Activated CD8-positive, alpha-beta memory T cell treated with anti-CD3 and anti-CD28 coated beads, Interleukin-2, amount 50 U/mL, for 1 hour (primary cell): ENCODE measurements around the gene PLA2G4B.

Source experiments
- DNase-seq: peaks from one replicate; pipeline ENCODE4 v3.0.0-alpha.2; 2020; ENCODE audit errors: extremely low read depth

Gene PLA2G4B

GRCh38 chr15:41871175-41871905, 32.7 kb downstream of the PLA2G4B start:
- no peak for DNase-seq

DNA sequence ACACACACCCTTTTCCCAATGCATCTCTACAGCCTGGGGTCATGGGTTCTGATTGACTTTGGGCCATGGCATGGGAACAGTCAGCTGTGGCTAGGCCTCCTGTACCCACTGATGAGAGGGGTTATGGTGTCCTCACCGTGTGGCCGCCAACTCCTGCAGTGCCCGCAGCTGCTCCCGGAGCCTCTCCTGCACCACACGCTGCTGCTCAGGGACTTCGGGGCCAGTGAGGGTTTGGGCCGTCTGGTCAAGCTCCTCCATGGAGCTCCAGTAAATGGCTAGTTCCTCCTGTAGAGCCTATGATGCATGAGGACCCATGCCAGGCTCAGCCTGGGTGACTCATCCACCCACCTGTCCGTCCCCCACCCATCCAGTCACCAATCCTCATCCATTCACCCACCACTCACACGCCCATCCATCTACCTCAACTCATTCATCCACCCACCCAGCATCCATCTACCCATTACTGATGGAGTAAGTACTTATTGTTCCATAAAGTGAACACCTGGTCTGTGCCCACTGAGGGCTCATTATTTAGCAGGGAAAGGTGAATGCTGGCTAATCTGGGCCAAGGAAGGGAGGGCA, 33.6 kb downstream of the PLA2G4B start:
- no peak for DNase-seq

- DNase-seq: no peak
Measured at GRCh38 chr15:41873711-41874110, 35.1 kb downstream of the PLA2G4B start.

- no peak for DNase-seq
Measured at GRCh38 chr15:41874736-41875135, 36.1 kb downstream of the PLA2G4B start.

- DNase-seq: no peak
Measured at GRCh38 chr15:41876007-41876406, 37.4 kb downstream of the PLA2G4B start.

DNA sequence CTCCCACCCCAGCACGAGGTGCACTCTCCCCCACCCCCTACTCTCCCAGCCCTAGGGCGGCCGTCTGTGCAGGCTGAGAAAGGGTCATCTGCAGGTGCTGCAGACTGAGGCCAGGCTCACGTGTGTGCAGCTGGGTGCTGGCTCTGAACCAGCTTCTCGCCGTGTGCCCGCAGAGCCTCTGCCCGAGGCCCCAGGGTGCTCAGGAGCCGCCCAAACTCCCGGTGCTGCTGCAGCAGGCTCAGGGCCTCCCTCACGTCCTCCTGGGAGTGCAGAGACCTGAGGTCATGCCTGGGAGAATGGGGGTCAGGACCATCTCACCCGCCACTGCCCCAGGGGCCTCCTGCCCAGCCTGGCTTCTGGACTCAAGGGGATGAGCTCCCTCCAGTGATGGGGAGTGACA, 38.0 kb downstream of the PLA2G4B start:
- no peak for DNase-seq

DNA sequence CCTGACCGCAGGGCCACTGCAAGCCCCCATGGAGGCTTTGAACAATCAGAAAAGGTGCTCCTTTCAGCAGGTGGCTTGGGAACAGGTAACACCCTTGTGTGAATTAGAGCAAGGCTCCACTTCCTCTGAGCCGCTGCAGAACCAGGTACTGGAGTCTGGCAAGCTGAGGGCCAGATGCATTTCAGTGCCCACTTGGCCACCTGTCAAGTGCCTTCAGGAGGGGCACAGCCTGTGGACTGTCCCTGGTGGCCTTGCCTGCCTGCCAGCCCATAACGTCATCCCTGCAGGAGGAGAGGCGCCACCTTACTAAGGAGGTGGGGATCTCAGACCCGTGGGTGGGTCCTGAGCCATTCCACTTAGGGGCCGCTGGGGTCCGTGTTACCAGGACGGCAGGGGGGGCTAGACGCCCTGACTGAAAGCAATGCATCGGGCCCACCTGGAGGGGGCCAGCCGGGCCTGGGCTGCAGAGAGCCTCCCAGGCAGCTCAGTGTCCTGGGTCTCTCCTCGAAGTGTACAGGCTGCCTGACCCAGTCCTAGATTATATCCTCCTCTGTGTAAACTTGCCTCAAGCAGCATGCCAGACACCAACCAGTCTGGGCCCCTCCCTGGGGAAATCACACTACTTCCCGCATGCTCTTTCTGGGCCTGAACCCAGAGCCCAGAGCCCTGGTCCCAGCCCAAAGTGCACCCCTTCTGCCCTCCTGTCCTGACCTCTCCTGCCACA, 39.1 kb downstream of the PLA2G4B start:
- DNase-seq: no peak

DNA sequence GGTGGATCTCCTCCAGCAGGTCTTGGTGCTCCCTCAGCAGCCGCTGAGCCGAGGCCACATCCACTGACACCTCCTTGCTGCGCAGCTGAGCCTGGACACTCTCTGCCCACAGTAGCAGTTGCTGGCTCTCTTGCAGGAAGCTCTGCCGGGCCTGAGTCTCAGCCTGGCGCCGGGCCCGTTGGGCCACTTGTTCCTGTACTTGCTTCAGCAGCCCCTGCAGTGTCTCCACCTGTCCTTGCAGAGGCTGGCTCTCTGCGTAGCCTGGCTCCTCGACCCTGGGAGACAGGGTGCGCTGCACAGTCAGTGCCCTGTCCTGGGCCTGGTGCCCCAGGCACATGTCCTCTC, 39.7 kb downstream of the PLA2G4B start:
- no peak for DNase-seq

DNA sequence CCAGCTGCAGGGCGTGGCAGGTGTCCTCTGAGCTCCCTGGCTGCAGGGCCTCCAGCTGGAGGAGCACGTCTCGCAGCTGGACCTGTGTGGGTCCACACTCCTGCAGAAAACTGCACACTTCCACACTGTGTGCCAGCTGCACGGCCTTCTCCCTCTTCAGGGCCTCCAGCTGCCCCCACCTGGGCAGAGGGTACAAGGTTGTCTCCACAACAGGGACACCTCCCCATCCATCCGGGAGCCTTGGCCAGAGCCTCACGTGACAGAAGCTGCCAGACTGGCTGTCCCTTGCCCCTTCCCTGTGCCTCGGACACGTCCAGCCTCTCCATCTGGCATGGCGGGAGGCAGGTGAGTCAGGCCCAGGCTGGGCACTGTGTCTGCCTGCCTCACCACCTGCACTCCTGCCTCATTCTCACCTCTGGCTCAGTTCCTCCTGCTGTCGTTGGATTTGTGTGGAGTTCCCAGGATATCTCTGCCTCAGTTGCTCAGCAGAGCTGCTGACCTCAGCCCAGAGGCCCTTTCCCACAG, 40.7 kb downstream of the PLA2G4B start:
- DNase-seq: no peak

DNA sequence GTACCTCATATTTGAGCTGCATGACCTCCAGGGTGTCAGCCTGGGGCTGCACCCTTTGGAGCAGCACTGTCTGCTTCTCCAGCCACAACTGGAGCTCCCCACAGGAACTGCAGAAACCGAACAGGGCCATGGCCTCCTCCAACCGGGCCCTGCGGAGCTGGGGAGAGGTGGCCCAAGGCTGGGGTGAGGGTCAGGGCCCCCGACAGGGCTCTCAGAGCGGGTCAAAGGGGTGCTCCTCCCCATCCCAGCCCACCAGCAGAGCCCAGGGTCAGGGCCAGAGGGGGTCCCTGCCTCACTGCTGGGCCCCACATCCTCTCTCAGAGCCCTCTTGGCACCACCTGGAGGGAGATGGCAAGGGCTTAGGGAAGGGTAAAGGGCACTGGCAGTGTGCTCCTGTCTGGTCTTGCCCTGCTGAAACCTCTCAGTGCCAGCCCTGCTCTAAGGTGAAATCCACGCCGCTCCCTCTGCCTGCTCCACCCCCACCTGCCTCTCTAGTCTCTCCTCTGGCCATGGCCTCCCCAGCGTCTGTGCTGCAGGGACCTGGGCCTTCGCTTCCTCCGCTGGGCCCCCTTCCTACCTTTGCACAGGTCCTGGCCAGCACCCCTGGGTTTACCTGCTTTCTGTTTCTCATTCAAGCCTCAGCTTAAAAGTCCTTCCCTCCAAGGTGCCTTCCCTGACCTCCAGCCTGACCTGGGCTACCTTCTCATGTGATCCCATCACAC, 41.7 kb downstream of the PLA2G4B start:
- no peak for DNase-seq

DNA sequence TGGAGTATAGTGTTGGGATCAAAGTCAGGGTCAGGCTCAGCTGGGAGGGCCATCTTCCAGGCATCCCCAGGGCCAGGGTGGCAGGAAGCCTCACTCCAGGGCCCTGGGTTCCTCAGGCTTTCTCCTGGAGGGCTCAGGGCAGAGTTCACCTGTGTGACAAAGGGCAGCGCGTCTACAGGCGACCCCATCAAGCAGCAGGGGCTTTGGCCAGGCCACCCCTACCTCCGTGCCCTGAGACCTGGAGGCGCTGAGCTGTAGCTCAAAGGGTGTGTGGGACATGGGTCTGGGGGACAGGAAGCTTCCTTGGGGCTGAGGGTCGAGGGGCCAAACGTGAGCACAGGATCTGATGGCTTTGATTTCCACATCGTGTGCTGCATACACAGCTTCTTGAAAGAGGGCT, 42.4 kb downstream of the PLA2G4B start:
- no peak for DNase-seq

- no peak for DNase-seq
Measured at GRCh38 chr15:41881550-41881919, 42.9 kb downstream of the PLA2G4B start.

DNA sequence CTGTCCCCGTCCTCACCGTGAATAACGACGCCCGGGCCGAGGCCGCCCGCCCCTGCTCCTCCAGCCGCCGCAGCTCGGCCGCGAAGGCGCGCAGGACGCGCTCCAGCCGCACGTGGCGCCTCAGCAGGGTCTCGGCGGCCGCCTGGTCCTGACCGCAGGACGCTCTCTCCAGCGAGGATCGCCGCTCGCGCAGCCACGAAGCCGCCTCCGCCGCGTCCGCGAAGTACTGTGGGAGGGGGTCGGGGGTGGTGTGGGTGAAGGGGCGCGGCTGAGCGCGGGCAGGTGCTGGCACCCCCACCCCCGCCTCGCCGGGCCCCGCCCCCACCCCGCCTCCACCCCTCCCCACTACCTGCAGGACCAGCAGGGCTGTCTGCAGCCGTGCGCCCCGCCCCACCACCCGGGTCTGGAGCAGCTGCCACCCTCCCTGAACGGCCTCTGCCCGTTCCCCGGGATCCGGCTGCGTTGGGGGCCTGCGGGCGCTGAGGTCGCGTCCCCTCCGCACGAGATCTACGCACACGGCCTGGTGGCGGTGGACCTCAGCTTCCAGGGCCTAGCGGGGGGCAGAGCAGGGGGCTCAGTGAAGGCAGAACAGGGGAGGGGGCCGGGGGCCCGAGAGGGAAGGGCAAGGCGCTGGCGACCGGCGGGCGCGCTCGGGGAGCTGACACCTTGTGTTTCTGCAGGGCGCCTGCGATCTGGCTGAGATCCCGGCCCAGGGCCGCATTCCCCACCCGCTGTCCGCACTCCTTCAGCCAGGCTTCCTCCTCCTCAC, 43.5 kb downstream of the PLA2G4B start:
- no peak for DNase-seq

GRCh38 chr15:41882689-41883483, 44.2 kb downstream of the PLA2G4B start:
- DNase-seq: no peak

DNA sequence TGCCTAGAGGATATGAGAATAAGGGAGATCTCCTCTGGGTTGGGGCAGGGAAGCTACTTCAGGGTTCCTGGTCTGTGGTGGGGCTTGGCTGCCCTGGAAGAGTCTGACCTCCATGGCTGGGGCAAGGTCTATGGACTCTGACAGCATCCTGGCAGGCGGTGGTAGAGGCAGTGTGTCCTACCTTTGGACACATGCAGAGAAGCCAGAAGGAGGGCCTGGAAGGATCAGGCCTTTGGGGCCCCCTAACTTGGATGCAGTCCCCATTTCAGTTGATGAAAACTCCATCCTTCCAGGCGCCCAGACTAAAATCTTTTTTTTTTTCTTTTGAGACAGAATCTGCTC, 44.8 kb downstream of the PLA2G4B start:
- DNase-seq: no peak

DNA sequence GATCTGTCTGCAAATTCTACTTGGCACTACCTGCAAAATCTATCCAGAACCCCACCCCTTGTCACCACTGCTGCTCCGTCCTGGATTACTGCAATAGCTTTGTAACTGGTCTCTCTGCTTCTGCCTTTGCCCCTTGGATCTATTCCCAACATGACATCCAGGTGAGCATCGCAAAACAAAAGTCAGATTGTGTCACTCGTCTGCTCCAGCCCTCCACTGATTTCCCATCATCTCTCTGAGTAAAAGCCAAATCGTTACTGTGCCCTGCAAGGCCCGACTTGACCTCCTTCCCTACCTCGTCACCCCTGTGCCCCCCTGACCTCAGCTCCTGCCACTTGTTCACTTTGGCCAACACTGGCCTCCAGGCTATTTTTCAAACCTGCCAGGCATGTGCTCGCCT, 45.8 kb downstream of the PLA2G4B start:
- no peak for DNase-seq

- DNase-seq: no peak
Measured at GRCh38 chr15:41885321-41885720, 46.7 kb downstream of the PLA2G4B start.

DNA sequence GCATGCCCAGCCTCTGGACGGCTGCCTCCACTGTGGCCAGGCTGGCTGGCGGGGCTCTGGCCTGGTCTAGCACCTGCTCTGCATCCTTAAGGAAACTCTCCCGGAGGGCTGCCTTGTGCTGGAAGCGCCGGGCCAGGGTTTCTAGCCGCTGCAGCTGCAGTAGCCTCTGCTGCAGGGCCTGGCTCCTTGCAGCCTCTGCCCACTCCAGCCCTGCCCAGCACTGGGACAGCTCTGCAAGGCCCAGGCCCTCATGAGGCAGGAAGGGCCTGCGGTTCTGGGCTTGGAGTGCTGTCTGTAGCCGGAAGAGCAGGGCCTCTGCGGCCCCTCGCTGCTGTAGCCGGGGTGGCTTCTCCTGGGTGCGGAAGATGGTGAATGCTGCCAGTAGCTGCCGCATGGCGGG, 47.2 kb downstream of the PLA2G4B start:
- DNase-seq: no peak

DNA sequence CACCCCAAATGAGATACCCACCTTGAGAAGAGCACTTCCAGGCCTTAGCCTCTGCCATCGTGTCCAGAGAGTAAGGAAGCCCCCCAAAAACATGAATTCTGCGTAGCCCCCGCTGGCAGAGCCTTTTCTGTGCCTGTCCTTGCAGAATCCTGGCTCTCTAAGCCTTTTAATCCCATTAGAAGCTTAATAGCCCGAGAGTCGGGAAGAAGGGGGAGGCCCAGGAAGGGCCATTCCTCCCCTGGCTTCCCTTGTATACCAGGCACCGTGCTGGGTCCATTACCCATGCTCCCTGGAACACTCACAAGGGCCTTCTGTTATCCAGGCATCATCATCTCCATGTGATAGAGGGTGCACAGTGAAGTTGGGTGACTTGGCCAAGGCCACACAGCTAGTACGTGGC, 48.1 kb downstream of the PLA2G4B start:
- DNase-seq: no peak

GRCh38 chr15:41887161-41887560, 48.5 kb downstream of the PLA2G4B start:
- DNase-seq: no peak

- no peak for DNase-seq
Measured at GRCh38 chr15:41887893-41888292, 49.2 kb downstream of the PLA2G4B start.
